Measurements from ENCODE around the gene TMEM41B.

GRCh38 chr11:9265211-9266131 lies 48.9 kb downstream of the TMEM41B start, which contains the start of gene DENND5A:
- TF ChIP-seq CTCF (IDR thresholded peaks at IDR 0.05) (no peak), POLR2A (IDR thresholded peaks at IDR 0.05) (peak in 1 of 2 donors; percentile 31)
